Natural killer cell (primary cell): ENCODE results near the gene GNGT2. TPM values are rescaled to one million over a fixed set of nuclear protein-coding genes. Genes with fewer than 3 reads are reported as not detected.

Source experiments
- ATAC-seq, 3 donors: fragments of 150-1000 bp in 2 of 3; fragments of 200-7000 bp in 1 of 3; cut with Tn5 transposase; 1 replicate in 1 of 3; 2 replicates in 2 of 3; pipeline ENCODE4 v1.10.0; 2021; ENCODE audit warnings: mild to moderate bottlenecking in 2 of 3, moderate library complexity in 2 of 3
- DNase-seq, 2 donors: peaks; one replicate each; pipeline versions ENCODE4 v3.0.0 to v3.0.0-alpha.2; 2013 to 2021; ENCODE audit warnings: mixed read lengths in 1 of 2
- H3K27ac ChIP-seq: one replicate; pipeline ENCODE4 v1.5.1; 2013; ENCODE audit warnings: mild to moderate bottlenecking, low read length
- H3K27me3 ChIP-seq: one replicate; pipeline ENCODE4 v1.6.1; 2013; ENCODE audit warnings: low read length; ENCODE audit not compliant: control insufficient read depth, insufficient read depth
- H3K36me3 ChIP-seq: one replicate; pipeline ENCODE4 v1.6.1; 2013; ENCODE audit warnings: low read length; ENCODE audit not compliant: control insufficient read depth, insufficient read depth
- H3K4me1 ChIP-seq: one replicate; pipeline ENCODE4 v1.6.1; 2013; ENCODE audit warnings: low read length; ENCODE audit not compliant: control insufficient read depth, insufficient read depth
- H3K4me3 ChIP-seq: one replicate; pipeline ENCODE4 v1.5.1; 2013; ENCODE audit warnings: low read length
- H3K9me3 ChIP-seq: one replicate; pipeline ENCODE4 v1.6.1; 2013; ENCODE audit warnings: low read length; ENCODE audit not compliant: control insufficient read depth, insufficient read depth
- H3K27ac Mint-ChIP-seq, 2 donors: one replicate each; pipeline ENCODE4 v1.8.0; 2022; ENCODE audit warnings: mild to moderate bottlenecking in 2 of 2, mixed read lengths in 2 of 2, moderate library complexity in 1 of 2
- H3K27me3 Mint-ChIP-seq, 2 donors: one replicate each; pipeline ENCODE4 v1.8.0; 2022; ENCODE audit warnings: low read depth in 2 of 2, mixed read lengths in 2 of 2
- H3K36me3 Mint-ChIP-seq: one replicate; pipeline ENCODE4 v1.8.0; 2022; ENCODE audit warnings: mixed read lengths
- H3K4me1 Mint-ChIP-seq, 2 donors: one replicate each; pipeline ENCODE4 v1.8.0; 2022; ENCODE audit warnings: mixed read lengths in 2 of 2
- H3K4me3 Mint-ChIP-seq: one replicate; pipeline ENCODE4 v1.8.0; 2022; ENCODE audit warnings: mild to moderate bottlenecking, moderate library complexity, mixed read lengths
- H3K9me3 Mint-ChIP-seq, 2 donors: one replicate each; pipeline ENCODE4 v1.8.0; 2022; ENCODE audit warnings: mixed read lengths in 2 of 2
- CTCF ChIP-seq: fragments of 200-600 bp; IDR thresholded peaks from one replicate; pipeline ENCODE4 v1.8.0; 2022; ENCODE audit warnings: antibody characterized with exemption
- WGBS: methylation state at CpG from one replicate; pipeline ENCODE4 v1.1.7; 2013; ENCODE audit warnings: missing lambda C conversion rate; ENCODE audit not compliant: insufficient coverage; 5-methylcytosine and 5-hydroxymethylcytosine counted together
- intact Hi-C: fragments of 100-400 bp; cut with micrococcal nuclease; formaldehyde crosslinking; loops from one replicate; pipeline ENCODE4 v1.14.2; 2022
- total RNA-seq, 4 donors: library from RNA; stranded (reverse); fragments of 120-200 nt in 1 of 4; gene quantifications; one replicate each; pipeline versions ENCODE4 v1.2.3 to v1.2.4, GENCODE V29; 2013 to 2022

The GNGT2 gene
- total RNA-seq, 3 donors from 2014 or later (not counting 1 experiment from before 2014, with no cell fraction given) = 35.8 to 41.6 (median 39.4) TPM

GRCh38 chr17:49168706-49169105 lies 41.7 kb downstream of the GNGT2 start:
- intact Hi-C loops = no loop called here
- Histone ChIP-seq H3K4me1 (no peaks in the 10 kb centered on the region), H3K9me3 (no peaks in the 10 kb centered on the region), H3K27me3 (peaks cover 17% of the 10 kb centered on the region), H3K4me3 (no peak overlapping the region), H3K27ac (no peak overlapping the region), H3K36me3 (no peaks in the 10 kb centered on the region)
- H3K4me1 Mint-ChIP-seq = no peaks in the 10 kb centered on the region
- H3K4me3 Mint-ChIP-seq = no peak overlapping the region
- no peak for ATAC-seq
- H3K9me3 Mint-ChIP-seq = no peaks in the 10 kb centered on the region
- no peak for DNase-seq
- peaks cover 54 to 70% of the 10 kb centered on the region in 2 donors for H3K27me3 Mint-ChIP-seq
- no peak overlapping the region for H3K27ac Mint-ChIP-seq
- 73% methylated on average over 9 of the region's 9 CpGs for WGBS
- peaks cover 15% of the 10 kb centered on the region for H3K36me3 Mint-ChIP-seq
- no peak for TF ChIP-seq CTCF

- no peak for ATAC-seq
- H3K9me3 ChIP-seq = no peaks in the 10 kb centered on the region
- WGBS = 91% methylated on average over 2 of the region's 2 CpGs
- no peaks in the 10 kb centered on the region for H3K36me3 Mint-ChIP-seq
- H3K27ac ChIP-seq = no peak overlapping the region
- no peaks in the 10 kb centered on the region for H3K36me3 ChIP-seq
- no peak overlapping the region for H3K27ac Mint-ChIP-seq
- no peak overlapping the region for H3K4me3 Mint-ChIP-seq
- no peak for DNase-seq
- no peaks in the 10 kb centered on the region for H3K9me3 Mint-ChIP-seq
- H3K27me3 Mint-ChIP-seq = peaks cover 39 to 40% of the 10 kb centered on the region in 2 donors
- intact Hi-C loops = no loop called here
- no peaks in the 10 kb centered on the region for H3K4me1 Mint-ChIP-seq
- no peak overlapping the region for H3K4me3 ChIP-seq
- TF ChIP-seq CTCF = no peak
- peaks cover 17% of the 10 kb centered on the region for H3K27me3 ChIP-seq
- H3K4me1 ChIP-seq = no peaks in the 10 kb centered on the region
Observed at GRCh38 chr17:49165143-49165542, 45.2 kb downstream of the GNGT2 start.

GRCh38 chr17:49162866-49163265 lies 47.5 kb downstream of the GNGT2 start:
- no peaks in the 10 kb centered on the region for H3K4me1 ChIP-seq
- H3K4me3 ChIP-seq = no peak overlapping the region
- Mint-ChIP-seq H3K4me1 (no peaks in the 10 kb centered on the region), H3K9me3 (no peaks in the 10 kb centered on the region), H3K27ac (no peak overlapping the region), H3K4me3 (no peak overlapping the region), H3K36me3 (no peaks in the 10 kb centered on the region), H3K27me3 (peaks cover 36 to 40% of the 10 kb centered on the region in 2 donors)
- H3K27ac ChIP-seq = no peak overlapping the region
- H3K27me3 ChIP-seq = peaks cover 4% of the 10 kb centered on the region
- no peak for DNase-seq
- no peaks in the 10 kb centered on the region for H3K36me3 ChIP-seq
- ATAC-seq = no peak
- WGBS = 81% methylated on average over 4 of the region's 4 CpGs
- intact Hi-C loops = no loop called here
- no peaks in the 10 kb centered on the region for H3K9me3 ChIP-seq
- TF ChIP-seq CTCF = no peak

GRCh38 chr17:49157784-49158183 lies 52.6 kb downstream of the GNGT2 start:
- H3K27ac ChIP-seq = no peak overlapping the region
- H3K27me3 ChIP-seq = peaks cover 2% of the 10 kb centered on the region
- peaks cover 26 to 33% of the 10 kb centered on the region in 2 donors for H3K27me3 Mint-ChIP-seq
- 88% methylated on average over 8 of the region's 8 CpGs for WGBS
- no peaks in the 10 kb centered on the region for H3K9me3 Mint-ChIP-seq
- no peaks in the 10 kb centered on the region for H3K4me1 Mint-ChIP-seq
- no peak overlapping the region for H3K4me3 Mint-ChIP-seq
- no peaks in the 10 kb centered on the region for H3K9me3 ChIP-seq
- H3K36me3 ChIP-seq = no peaks in the 10 kb centered on the region
- H3K4me1 ChIP-seq = no peaks in the 10 kb centered on the region
- H3K27ac Mint-ChIP-seq = no peak overlapping the region
- intact Hi-C loops = no loop called here
- ATAC-seq (no peak), DNase-seq (no peak)
- no peaks in the 10 kb centered on the region for H3K36me3 Mint-ChIP-seq
- H3K4me3 ChIP-seq = no peak overlapping the region
- no peak for TF ChIP-seq CTCF
